ENCODE results near the gene LRRC70. TPM values are rescaled to one million over a fixed set of nuclear protein-coding genes. Genes with fewer than 3 reads are reported as not detected.

Gene LRRC70
- total RNA-seq, 1 donor from 2014 or later = 0.79 TPM

DNA sequence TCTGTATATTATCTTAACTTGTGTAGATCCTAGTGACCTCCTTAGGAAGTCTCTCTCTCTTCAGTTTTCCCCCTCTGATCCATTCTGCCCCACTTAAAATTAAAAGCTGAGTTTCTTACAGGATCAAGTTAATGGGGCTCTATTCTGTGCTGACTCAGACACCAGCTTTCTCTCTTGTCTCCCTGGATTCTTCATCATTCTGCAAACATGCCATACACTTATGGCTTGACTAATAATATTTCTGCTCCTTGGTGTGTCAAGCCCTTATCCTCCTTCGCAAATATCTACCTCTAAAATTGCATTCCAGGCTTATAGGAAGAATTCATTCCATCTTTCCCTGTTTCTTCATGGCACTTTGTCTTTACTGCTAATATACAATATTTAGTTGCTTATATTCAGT lies 18.1 kb downstream of the LRRC70 start:
- Histone ChIP-seq H3K4me3 (no peak overlapping the region), H3F3A (ENCODE audit: low read depth) (no peaks in the 10 kb centered on the region), H3K9ac (no peak overlapping the region), H3K27ac (no peak overlapping the region), H3K4me1 (no peaks in the 10 kb centered on the region), H3K27me3 (no peaks in the 10 kb centered on the region), H2AFZ (replicated peaks) (no peak overlapping the region), H3K36me3 (peaks cover 4% of the 10 kb centered on the region), H3K4me2 (no peak overlapping the region), H3K9me3 (ENCODE audit: low read depth) (no peaks in the 10 kb centered on the region), H4K20me1 (ENCODE audit: low read depth) (no peaks in the 10 kb centered on the region), H3K79me2 (ENCODE audit: low read depth) (no peaks in the 10 kb centered on the region)
- Mint-ChIP-seq H3K27ac (no peak overlapping the region), H3K4me3 (no peak overlapping the region), H3K4me1 (no peaks in the 10 kb centered on the region), H3K36me3 (peaks cover 15% of the 10 kb centered on the region), H3K9me3 (no peaks in the 10 kb centered on the region), H3K27me3 (ENCODE audit: insufficient read depth, low read depth) (no peaks in the 10 kb centered on the region)
- DNase-seq (ENCODE audit: low spot score) = no peak
- no peak for TF ChIP-seq EZH2phosphoT487 (IDR thresholded peaks at IDR 0.05)
- TF ChIP-seq, protein P1, sequence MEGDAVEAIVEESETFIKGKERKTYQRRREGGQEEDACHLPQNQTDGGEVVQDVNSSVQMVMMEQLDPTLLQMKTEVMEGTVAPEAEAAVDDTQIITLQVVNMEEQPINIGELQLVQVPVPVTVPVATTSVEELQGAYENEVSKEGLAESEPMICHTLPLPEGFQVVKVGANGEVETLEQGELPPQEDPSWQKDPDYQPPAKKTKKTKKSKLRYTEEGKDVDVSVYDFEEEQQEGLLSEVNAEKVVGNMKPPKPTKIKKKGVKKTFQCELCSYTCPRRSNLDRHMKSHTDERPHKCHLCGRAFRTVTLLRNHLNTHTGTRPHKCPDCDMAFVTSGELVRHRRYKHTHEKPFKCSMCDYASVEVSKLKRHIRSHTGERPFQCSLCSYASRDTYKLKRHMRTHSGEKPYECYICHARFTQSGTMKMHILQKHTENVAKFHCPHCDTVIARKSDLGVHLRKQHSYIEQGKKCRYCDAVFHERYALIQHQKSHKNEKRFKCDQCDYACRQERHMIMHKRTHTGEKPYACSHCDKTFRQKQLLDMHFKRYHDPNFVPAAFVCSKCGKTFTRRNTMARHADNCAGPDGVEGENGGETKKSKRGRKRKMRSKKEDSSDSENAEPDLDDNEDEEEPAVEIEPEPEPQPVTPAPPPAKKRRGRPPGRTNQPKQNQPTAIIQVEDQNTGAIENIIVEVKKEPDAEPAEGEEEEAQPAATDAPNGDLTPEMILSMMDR (IDR thresholded peaks at IDR 0.05) = no peak
- TF ChIP-seq EZH2 (IDR thresholded peaks at IDR 0.05) = no peak

DNA sequence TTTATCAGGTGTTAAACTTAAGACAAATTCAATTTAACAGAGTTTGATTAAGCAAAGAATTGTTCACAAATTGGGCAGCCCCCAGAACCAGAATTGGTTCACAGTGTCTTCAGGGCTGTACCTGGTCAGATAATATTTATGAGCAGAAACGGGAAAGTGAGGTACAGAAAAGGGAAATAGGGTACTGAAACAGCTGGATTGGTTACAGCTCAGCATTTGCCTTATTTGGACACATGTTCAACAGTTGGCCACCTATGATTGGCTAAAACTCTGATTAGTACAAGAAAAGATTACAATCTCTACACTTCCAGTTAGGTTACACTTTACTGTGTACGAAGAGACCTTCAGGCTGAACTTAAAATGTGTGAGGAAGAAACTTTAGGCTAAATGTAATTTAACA lies 18.7 kb downstream of the LRRC70 start:
- Histone ChIP-seq H3K27ac (no peak overlapping the region), H3K4me2 (no peak overlapping the region), H2AFZ (replicated peaks) (no peak overlapping the region), H3K36me3 (peaks cover 1% of the 10 kb centered on the region), H3K4me1 (no peaks in the 10 kb centered on the region), H3K4me3 (no peak overlapping the region), H3K9ac (no peak overlapping the region), H4K20me1 (ENCODE audit: low read depth) (no peaks in the 10 kb centered on the region), H3F3A (ENCODE audit: low read depth) (no peaks in the 10 kb centered on the region), H3K27me3 (no peaks in the 10 kb centered on the region), H3K79me2 (ENCODE audit: low read depth) (no peaks in the 10 kb centered on the region), H3K9me3 (ENCODE audit: low read depth) (no peaks in the 10 kb centered on the region)
- TF ChIP-seq EZH2 (IDR thresholded peaks at IDR 0.05) = no peak
- TF ChIP-seq EZH2phosphoT487 (IDR thresholded peaks at IDR 0.05) = no peak
- TF ChIP-seq, protein P1 (IDR thresholded peaks at IDR 0.05) = no peak
- Mint-ChIP-seq H3K4me1 (no peaks in the 10 kb centered on the region), H3K9me3 (no peaks in the 10 kb centered on the region), H3K36me3 (peaks cover 11% of the 10 kb centered on the region), H3K4me3 (no peak overlapping the region), H3K27me3 (ENCODE audit: insufficient read depth, low read depth) (no peaks in the 10 kb centered on the region), H3K27ac (no peak overlapping the region)
- no peak for DNase-seq (ENCODE audit: low spot score)

DNA sequence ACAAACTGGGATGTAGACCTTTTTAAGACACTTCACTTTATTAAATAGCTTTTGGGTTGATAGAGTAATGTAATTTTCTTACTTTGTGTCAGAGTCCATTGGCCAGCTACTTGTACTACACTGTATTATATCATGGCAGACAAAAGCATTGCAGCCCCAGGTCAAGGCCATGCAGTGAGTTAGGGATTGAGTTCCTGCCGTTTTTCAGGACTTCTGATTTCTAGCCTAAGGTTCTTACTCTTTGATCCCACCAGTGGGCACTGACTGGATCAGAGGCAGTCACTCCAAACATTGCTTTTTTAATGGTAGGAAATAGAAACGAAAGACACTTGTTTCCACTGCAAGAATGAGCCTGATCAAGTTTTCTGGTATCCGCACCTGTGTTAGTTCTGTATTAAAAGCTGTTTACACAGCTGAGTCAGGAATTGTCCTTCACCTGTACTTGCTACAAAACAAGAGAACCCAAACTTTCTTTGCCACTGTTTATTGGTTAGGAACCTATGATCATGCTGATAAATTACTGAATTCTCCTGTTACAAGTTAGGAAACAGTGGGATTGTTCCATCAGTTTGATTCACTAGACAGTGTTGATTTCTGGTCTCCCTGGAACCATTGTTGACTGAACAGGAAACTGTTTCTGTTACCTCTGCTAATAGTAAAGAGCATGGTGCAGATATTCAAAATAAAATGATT lies 22.1 kb downstream of the LRRC70 start:
- DNase-seq (ENCODE audit: low spot score) = no peak
- no peaks in the 10 kb centered on the region for H3K4me1 Mint-ChIP-seq
- H3K36me3 ChIP-seq = no peaks in the 10 kb centered on the region
- H3F3A ChIP-seq (ENCODE audit: low read depth) = no peaks in the 10 kb centered on the region
- H3K4me2 ChIP-seq = no peak overlapping the region
- no peak overlapping the region for H3K27ac Mint-ChIP-seq
- H3K27ac ChIP-seq = no peak overlapping the region
- no peaks in the 10 kb centered on the region for H3K4me1 ChIP-seq
- H3K4me3 Mint-ChIP-seq = no peak overlapping the region
- H3K36me3 Mint-ChIP-seq = peaks cover 4% of the 10 kb centered on the region
- no peak overlapping the region for H2AFZ ChIP-seq (replicated peaks)
- TF ChIP-seq EZH2phosphoT487 (IDR thresholded peaks at IDR 0.05) = no peak
- no peak for TF ChIP-seq EZH2 (IDR thresholded peaks at IDR 0.05)
- TF ChIP-seq, protein P1 (IDR thresholded peaks at IDR 0.05) = no peak
- H3K9me3 ChIP-seq (ENCODE audit: low read depth) = no peaks in the 10 kb centered on the region
- H3K9ac ChIP-seq = no peak overlapping the region
- no peaks in the 10 kb centered on the region for H4K20me1 ChIP-seq (ENCODE audit: low read depth)
- H3K9me3 Mint-ChIP-seq = no peaks in the 10 kb centered on the region
- H3K27me3 ChIP-seq = no peaks in the 10 kb centered on the region
- no peaks in the 10 kb centered on the region for H3K27me3 Mint-ChIP-seq (ENCODE audit: insufficient read depth, low read depth)
- H3K79me2 ChIP-seq (ENCODE audit: low read depth) = no peaks in the 10 kb centered on the region
- no peak overlapping the region for H3K4me3 ChIP-seq

Measured in neural progenitor cell (in vitro differentiated cells).